Sciatic nerve (tissue), 2 donors: Measurements from ENCODE around the gene SUCLG2. TPM values are rescaled to one million over a fixed set of nuclear protein-coding genes. Genes with fewer than 3 reads are reported as not detected.

Experiments used
- ATAC-seq: fragments of 200-7000 bp; cut with Tn5 transposase; one replicate; pipeline ENCODE4 v1.9.1; 2020; ENCODE audit warnings: mild to moderate bottlenecking, moderate library complexity
- DNase-seq: peaks from one replicate; pipeline ENCODE4 v3.0.0-alpha.2; 2020; ENCODE audit warnings: low spot score
- intact Hi-C: fragments of 100-400 bp; cut with DNase I; formaldehyde crosslinking; loops from one replicate; pipeline ENCODE4 v1.14.2; 2022
- total RNA-seq: library from RNA; stranded (reverse); fragmentation: NEBNext Ultra II Directional; extraction: Animal tissue kit (Norgen Biotek cat#: 25700); gene quantifications from one replicate; pipeline ENCODE4 v1.2.1, GENCODE V29; 2021
- donor health status: DM: no; HTN: no; CAD: no.
- donor health status: DM: no; HTN: no; CAD: no.

Gene SUCLG2
- total RNA-seq, 1 donor from 2014 or later: 49.5 TPM

DNA sequence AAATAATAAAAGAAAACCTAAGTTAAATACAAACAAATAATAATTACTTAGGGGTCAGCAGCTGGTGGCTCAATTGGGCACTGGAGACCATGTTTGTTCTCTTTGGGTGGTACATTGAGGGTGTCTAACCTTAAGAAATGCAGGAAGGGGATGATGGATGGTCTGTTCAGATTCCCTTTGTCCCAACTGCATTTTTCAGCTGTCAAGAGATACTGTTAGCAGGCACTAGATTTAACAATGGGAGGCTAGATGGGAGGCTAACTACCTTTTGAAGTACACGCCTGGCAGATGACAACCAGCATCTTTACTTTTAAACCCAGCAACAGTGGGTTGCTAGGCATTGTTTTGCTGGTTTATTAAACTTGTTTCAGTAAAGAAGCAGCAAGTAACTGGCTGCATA, 222.5 kb downstream of the SUCLG2 start:
- intact Hi-C loops: no loop called here
- ATAC-seq (no peak), DNase-seq (no peak)

DNA sequence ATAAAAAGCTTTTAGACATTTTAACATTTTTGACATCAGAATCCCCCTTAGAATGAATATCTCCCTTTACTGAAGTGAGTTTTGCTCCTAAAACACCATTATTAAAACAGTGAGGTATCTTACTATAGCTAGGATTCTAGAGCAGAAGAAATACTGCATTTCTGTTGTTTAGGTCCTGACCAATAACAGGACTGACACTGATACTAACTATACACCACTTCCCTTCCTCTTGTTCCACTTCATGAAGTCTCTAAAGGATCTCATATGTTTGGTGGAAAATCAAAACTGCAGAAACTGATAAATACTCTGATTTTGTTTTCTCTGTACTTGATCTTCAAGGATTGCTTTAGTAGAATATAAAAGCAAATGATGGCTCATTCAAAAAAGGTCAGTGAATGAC, 230.7 kb downstream of the SUCLG2 start:
- DNase-seq: no peak
- intact Hi-C loops: no loop called here
- no peak for ATAC-seq

DNA sequence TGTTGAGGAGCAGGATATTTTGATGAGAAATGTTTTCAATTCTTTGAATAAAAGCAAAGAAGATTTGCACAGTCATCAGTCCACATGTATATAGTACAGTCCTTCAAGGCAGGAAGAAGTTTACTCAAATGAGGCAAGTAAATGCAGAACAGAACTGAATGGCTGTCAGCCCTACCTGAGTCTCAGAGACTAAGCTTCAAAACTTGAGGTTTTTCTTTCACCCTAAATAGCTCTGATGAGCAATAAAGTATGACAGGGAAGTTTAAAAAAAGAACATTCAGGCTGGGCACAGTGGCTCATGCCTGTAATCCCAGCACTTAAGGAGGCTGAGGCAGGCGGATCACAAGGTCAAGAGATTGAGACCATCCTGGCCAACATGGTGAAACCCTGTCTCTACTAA, 232.5 kb downstream of the SUCLG2 start:
- ATAC-seq: no peak
- no peak for DNase-seq
- intact Hi-C loops: no loop called here

GRCh38 chr3:67419779-67420178, 234.6 kb downstream of the SUCLG2 start:
- ATAC-seq: no peak
- no peak for DNase-seq
- intact Hi-C loops: no loop called here

- intact Hi-C loops: no loop called here
- DNase-seq (no peak), ATAC-seq (no peak)
Observed at GRCh38 chr3:67419218-67419529, 235.2 kb downstream of the SUCLG2 start.

DNA sequence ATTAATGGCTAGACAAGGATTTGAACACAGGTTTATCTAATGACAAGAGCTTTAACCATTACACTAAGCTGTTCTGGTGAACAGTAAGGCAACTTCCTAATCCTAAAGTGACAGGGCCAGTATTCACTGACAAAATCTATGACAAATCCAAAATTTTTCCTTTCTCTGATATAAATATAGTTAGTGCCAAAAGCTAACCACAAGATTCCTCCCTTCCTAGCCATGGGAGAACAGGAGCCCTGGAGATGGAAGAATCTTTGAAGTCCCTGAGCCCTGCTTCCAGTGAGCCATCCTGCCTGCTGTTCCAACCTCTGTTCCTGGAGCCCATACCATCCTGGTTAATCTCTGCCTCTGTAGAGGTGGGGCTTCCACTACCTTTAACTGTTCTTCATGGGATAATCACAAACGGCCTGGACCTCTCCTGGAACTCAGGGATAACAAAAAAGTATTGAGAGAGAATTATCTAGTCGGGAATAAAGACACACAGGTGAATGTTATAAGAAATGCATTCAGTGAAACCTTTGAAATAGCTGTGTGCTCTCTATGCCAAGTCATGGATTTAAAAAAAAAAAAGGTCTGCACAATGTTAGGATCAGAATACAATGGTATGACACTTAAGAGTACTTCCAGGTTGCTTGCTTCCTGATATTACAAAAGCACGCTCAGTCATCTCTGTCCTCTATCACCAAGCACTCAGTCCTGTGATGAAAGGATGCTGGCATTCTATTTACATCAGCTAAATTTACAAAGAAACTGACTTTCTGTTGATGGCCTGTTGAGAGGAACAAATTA, 235.8 kb downstream of the SUCLG2 start:
- ATAC-seq: no peak
- DNase-seq: no peak
- intact Hi-C loops: no loop called here

DNA sequence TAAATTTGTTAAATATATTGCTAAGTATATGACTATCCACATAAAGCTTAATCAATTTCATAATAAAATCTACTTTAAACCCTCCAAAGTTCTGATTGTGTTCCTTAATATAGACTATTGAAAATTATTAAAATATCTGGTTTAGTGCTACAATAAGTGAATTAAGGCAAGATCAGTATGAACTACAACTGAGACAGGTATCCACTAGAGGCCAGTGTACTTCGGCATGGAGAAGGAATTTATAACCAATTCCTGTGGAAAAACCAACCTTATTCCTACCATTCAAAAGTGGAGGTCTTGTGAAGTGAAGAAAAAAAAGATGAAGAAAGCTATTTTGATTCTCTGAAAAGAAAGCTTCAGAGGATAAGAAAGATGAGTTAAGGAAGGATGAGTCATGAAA, 237.7 kb downstream of the SUCLG2 start:
- ATAC-seq (no peak), DNase-seq (no peak)
- intact Hi-C loops: no loop called here

DNA sequence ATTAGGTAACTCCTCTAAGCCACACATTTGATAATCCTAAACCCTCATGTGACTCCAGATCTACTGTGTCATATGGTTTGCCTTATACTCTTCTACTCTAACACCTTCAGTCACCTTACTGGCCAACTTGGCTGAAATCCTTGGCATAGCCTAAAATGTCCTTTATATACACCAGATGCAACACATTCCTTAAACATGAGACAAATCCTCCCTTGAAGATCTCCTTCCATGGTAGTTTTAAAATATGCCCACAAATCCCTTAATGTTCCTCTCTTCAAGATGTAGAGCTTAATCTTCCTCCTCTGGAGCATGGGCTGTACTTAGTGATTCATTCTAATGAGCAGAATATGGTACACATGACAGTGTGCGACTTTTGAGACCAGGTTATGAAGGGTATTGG, 238.9 kb downstream of the SUCLG2 start:
- intact Hi-C loops: no loop called here
- DNase-seq: no peak
- no peak for ATAC-seq

DNA sequence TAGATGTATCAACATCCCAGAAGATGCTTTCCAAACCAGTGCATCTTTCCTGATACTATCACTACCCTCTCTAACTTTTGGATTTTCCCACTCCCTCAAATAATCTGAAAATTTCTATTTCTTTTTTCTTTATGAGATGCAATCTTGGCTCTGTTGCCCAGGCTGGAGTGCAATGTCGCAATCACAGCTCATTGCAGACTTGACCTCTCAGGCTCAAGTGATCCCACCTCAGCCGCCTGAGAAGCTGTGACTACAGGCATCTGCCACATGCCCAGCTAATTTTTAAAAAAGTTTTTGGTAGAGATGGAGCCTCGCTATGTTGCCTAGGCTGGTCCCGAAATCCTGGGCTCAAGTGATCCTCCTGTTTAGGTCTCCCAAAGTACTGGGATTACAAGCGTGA, 239.7 kb downstream of the SUCLG2 start:
- ATAC-seq (no peak), DNase-seq (no peak)
- intact Hi-C loops: no loop called here

GRCh38 chr3:67405193-67405592, 249.2 kb downstream of the SUCLG2 start:
- DNase-seq (no peak), ATAC-seq (no peak)
- intact Hi-C loops: no loop called here

DNA sequence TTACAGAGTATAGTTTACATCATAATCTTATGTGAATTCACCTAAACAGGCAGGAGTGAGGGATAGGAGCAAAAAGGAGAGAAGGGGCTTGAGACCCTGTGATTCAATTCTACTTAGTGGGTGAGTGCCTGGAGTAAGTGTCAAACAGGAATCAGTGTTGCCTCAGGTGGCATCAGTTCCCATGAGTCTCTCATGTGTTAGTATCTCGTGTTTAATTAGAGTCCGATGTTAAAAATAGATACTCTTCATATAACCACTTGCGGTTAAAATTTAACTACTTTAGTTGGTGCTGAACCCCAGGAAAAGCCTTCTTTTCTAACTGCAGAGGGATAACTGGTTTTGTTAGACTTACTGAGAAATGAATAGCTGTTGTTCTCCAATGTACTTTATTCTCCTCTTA, 251.5 kb downstream of the SUCLG2 start:
- intact Hi-C loops: no loop called here
- ATAC-seq: no peak
- no peak for DNase-seq

- DNase-seq (no peak), ATAC-seq (no peak)
Observed at GRCh38 chr3:67401921-67402320, 252.5 kb downstream of the SUCLG2 start.

DNA sequence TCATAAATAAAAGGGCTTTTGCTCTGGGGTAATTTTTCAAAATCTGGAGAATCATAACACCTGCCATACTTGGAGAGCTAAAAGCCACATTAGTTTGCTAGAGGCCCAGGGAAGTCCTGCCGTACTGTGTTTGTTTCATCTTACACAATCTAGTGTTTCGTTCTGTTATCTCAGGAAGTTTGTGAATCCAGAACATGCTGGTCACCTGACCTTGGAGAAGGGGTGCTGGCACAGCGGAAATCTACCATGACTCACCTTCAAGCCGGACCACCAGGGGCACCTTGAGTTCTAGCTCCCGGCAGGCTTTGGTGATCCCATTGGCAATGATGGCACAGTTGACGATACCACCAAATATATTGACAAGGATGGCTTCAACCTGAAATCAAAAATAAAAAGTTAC, 253.9 kb downstream of the SUCLG2 start:
- intact Hi-C loops: no loop called here
- ATAC-seq: no peak
- DNase-seq: no peak

More at GRCh38 chr3:67401921-67402320, 252.5 kb downstream of the SUCLG2 start:
- intact Hi-C loops: no loop called here

DNA sequence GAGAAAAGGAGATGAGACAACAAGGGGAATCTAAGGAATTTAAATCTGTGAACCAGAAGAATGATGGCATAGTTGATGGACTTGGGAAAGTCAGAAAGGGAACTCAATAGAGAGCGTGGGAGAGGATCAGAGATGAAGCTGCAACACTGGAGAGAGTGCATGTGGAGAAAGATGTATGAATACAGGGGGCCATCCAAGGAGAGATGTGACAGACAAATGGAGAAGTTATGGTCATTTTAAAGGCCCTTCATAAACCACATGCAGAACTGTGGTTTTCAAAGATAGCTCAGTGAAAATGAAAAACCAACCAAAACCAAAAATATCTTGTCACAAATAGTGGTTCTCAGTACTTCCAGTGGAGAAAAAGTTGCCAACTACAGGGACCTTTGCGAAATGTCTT, 265.2 kb downstream of the SUCLG2 start:
- intact Hi-C loops: no loop called here
- no peak for ATAC-seq
- DNase-seq: no peak

GRCh38 chr3:67388738-67389137, 265.7 kb downstream of the SUCLG2 start:
- intact Hi-C loops: no loop called here
- ATAC-seq (no peak), DNase-seq (no peak)

DNA sequence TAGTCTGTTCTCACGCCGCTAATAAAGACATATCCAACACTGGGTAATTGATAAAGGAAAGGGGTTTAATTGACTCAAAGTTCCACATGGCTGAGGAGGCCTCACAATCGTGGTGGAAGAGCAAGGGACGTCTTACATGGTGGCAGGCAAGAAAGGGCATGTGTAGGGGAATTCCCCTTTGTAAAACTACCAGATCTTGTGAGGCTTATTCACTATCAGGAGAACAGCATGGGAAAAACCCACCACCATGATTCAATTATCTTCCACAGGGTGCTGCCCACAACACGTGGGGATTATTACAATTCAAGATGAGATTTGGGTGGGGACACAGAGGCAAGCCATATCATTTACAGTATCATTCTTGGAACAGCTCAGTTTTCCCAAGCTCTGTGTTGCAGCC, 268.0 kb downstream of the SUCLG2 start:
- ATAC-seq (no peak), DNase-seq (no peak)
- intact Hi-C loops: no loop called here

DNA sequence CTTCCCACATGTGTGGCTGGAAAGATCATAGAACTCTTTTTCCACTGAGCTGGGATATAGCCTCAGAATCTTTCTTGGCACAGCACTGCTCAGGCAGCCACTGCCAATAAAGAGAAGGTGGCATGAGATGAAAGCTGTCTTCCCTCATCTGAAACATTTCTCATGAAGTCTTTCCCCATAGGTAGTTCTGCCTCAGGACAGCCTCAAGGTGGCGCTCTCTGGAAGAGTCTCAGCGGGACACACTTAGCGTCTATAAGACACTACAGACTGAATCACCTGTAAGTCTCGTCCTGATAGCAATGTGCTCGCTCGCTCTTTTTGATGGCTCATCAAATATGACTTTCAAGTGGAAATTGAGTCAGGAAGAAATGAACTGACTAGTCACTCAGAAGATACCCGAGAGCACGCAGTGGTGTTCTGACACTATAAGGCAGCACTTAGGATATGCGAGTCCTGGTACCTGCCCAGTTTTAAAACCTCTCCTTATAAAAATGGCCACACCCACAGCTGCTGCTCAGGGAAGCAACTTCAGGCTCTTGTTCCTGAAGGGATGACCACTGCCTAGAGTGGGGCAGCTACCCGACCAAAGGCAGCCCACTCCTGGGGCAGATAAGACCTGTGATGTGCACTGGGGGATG, 269.5 kb downstream of the SUCLG2 start:
- intact Hi-C loops: no loop called here
- ATAC-seq (peak; percentile 10), DNase-seq (no peak)

DNA sequence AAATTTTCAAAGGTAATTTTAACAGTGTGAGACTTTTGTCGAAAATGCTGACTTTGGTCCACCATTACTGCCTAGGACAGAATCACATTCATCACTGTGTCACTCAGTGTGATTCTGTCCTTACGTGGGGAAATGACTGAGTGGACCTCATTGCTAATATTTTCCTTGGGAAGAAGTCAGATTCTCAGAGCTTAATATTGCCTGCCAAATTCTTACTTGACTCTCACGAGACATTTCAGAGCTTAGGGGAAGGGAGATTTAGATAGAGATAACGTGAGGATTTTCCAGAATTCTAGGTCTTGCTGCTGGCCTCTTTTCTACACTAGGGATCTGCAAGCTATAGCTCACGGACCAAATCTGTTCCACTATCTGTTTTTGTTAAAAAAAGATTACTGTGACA, 270.4 kb downstream of the SUCLG2 start:
- intact Hi-C loops: no loop called here
- ATAC-seq: no peak
- no peak for DNase-seq

GRCh38 chr3:67383379-67383778, 271.0 kb downstream of the SUCLG2 start:
- intact Hi-C loops: no loop called here
- DNase-seq (no peak), ATAC-seq (no peak)

GRCh38 chr3:67382536-67382935, 271.9 kb downstream of the SUCLG2 start:
- DNase-seq: no peak
- intact Hi-C loops: no loop called here
- no peak for ATAC-seq

DNA sequence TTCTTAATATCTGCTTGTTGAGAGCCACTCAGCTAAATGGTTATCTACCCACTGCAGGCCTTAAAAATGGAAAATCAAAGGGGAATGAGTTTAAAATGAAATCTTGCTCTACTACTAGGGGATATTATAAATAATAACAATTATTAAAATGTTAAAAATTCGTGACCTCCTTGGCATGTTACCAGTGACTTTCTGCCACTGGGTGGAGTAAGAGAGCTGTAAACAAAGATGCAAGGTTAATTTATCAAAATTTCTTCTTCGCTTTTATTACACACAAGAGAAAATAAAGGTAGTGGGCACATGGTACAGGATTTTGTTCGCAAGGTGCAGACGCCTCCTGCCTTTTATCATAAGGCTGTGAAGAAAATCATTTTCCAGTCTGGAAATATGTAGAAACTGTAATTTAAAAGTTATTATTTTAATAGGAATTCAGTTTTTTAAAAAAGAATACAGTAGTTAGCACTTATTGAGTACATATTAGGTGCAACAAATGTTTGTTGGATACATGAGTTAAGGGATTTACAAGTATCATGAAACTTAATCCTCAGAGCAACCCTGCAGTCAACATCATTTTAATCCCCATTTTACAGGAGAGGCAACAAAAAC, 272.6 kb downstream of the SUCLG2 start:
- no peak for ATAC-seq
- intact Hi-C loops: no loop called here
- DNase-seq: no peak
